WI38 (cell line): ENCODE data around the gene BRSK2.

Source experiments
- H3K4me3 ChIP-seq: 2 replicates; pipeline ENCODE4 v1.5.1; 2011; ENCODE audit warnings: low read depth, mild to moderate bottlenecking, control low read depth, low read length
- TF ChIP-seq, protein P1 (sequence below): IDR thresholded peaks from 2 replicates; pipeline ENCODE4 v1.5.1; 2012; ENCODE audit warnings: low read depth, mild to moderate bottlenecking, control low read depth, low read length

BRSK2 gene

DNA sequence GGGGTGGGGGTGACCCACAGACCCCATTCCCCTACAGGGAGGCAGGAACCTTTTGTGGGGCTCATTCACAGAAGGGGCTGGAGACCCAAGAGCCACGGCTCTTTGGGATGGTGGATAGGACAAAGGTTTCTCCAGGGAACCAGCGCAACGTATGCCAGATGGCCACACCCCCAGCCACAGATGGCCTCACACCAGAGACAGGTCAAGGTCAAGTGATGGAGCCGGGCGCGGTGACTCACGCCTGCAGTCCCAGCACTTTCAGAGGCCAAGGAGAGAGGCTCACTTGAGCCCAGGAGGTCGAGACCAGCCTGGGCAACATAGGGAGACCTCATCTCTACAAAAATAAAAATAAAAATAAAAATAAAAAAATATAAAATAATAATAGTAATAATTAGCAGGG lies 17.1 kb upstream of the BRSK2 start:
- TF ChIP-seq, protein P1, sequence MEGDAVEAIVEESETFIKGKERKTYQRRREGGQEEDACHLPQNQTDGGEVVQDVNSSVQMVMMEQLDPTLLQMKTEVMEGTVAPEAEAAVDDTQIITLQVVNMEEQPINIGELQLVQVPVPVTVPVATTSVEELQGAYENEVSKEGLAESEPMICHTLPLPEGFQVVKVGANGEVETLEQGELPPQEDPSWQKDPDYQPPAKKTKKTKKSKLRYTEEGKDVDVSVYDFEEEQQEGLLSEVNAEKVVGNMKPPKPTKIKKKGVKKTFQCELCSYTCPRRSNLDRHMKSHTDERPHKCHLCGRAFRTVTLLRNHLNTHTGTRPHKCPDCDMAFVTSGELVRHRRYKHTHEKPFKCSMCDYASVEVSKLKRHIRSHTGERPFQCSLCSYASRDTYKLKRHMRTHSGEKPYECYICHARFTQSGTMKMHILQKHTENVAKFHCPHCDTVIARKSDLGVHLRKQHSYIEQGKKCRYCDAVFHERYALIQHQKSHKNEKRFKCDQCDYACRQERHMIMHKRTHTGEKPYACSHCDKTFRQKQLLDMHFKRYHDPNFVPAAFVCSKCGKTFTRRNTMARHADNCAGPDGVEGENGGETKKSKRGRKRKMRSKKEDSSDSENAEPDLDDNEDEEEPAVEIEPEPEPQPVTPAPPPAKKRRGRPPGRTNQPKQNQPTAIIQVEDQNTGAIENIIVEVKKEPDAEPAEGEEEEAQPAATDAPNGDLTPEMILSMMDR, result no peak
- no peak overlapping the region for H3K4me3 ChIP-seq

DNA sequence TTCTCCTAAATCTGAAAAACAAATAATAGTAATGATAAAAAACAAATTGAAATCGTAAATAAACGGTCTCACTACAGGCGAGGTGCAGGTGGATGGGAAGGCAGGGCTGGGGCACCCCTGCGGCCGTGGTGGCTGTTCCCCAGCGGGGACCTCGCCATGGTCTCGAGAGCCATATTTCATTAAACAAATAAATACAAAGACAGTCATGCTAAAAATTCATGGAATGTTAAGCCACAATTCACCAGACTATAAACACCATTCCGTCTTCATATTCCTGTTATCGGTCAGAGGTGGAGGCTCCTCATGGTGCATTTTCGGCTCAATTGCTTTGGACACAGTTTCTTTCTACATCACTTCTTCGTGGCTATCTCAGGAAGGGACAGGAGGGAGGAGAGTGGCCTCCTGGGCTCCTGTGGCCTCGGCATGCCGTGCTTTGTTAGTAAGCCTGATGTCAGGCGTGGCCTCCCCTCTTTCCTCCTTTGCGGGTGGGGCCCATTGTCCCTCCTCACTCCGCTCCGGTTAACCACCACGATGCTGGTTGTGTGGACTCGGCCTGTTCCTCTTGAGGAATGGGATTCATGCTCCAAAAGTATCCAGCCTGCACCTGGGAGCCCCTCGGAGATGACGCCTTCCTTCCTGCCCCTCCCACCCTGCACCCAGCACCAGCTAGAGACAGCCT lies 16.1 kb upstream of the BRSK2 start:
- TF ChIP-seq, protein P1, result no peak
- H3K4me3 ChIP-seq, result no peak overlapping the region

DNA sequence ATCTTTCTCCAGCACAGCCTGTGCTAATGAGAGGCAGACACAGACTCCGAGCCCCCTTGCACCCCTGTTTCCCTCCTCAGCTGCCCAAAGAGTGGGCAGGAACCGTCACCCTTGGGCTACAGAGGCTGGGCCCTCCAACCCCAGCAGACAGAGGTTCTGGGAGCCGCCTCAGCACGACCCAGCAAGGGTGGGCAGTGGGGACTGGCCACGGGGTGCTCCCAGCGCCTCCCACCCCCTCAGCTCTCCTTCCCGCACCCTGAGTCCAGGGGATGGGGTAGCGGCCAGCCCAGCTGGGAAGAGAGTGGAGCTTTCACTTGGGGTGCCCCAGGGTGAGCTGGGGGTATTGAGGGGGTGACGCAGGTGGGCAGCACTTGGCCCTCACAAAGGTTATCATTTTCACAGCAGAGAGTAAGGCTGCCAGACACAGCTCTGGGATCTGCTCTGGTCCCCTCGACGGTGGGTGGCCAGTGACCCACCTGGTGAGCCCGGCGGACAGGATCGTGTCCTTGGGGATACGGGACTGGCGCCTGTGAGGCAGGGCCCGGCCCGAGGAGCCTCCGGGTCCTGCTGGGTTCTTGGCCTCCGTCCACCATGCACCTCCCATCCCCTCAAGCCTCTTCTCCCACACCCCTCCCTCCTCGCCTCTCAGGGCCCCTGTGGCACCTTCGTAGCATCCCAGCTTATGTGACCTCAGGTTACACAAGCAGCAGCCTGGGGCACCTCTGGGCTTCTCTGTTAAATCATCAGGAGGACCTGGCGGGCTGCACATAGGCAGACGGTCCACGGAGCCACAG lies 14.4 kb upstream of the BRSK2 start:
- H3K4me3 ChIP-seq, result no peak overlapping the region
- TF ChIP-seq, protein P1, result no peak

DNA sequence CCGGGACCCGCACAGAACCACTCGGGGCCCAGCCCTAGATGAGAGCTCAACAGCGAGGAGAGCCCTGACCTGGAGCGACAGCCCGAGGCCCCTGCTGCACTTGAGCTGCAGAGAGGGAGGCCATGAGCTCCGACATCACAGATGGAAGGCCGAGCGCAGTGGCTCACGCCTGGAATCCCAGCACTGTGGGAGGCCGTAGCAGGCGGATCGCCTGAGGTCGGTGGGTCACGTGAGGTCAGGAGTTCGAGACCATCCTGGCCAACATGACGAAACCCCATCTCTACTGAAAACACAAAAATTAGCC lies 13.8 kb upstream of the BRSK2 start:
- H3K4me3 ChIP-seq, result no peak overlapping the region
- TF ChIP-seq, protein P1, result no peak

DNA sequence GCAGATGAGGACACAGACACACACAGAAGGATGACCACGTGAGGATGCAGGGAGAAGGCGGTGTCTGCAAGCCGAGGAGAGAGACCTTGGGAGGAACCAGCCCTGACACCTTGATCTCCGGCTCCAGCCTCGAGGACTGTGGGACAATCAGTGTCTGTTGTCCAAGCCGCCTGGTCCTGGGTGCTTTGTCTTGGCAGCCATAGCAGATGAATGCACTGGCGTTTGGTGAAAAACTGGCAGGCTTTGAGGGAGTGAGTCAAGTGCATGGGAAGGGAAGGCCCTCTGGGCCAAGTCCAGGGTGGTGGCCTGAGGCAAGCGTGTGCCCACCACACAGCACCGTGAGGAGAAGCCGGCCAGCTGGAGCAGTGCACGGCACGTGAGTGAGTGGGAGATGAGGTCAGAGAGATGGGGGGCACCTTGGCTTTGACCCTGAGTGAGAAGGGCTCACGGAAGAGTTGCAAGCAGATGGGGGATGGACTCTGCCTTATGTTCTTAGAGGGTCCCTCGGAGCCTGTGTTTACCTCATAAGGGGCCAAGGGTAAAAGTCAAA lies 12.4 kb upstream of the BRSK2 start:
- no peak overlapping the region for H3K4me3 ChIP-seq
- TF ChIP-seq, protein P1, result no peak

DNA sequence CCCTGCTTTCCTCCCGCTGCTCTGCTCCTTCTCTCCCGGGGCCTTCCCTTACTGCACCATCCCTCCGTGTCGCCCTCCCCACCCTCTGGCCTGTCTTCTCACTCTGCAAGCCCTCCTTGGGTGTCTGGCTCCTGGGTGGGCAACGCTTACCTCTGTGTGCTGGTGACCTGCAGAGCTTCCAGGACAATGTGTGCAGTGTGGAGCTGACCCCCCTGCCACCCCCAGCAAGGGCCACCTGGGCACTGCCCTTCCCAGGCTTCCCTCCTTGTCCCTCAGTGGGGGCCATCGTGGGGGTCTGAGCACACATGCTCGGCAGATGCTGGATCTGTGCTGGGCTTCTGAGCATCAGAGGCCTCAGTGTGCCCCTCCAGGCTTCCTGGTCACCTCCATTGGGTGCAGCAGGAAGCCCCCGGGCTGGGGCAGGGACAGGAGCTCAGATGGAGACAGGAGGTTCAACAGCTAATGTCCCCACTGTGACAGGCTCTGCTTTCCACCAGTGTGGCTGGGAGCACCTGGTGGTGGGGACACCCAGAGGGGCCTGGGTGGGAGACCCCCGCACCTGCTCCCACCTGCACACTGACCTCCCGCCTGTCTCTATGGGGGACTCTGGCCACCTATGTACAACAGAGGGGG lies 7.8 kb upstream of the BRSK2 start:
- TF ChIP-seq, protein P1, result no peak
- no peak overlapping the region for H3K4me3 ChIP-seq

DNA sequence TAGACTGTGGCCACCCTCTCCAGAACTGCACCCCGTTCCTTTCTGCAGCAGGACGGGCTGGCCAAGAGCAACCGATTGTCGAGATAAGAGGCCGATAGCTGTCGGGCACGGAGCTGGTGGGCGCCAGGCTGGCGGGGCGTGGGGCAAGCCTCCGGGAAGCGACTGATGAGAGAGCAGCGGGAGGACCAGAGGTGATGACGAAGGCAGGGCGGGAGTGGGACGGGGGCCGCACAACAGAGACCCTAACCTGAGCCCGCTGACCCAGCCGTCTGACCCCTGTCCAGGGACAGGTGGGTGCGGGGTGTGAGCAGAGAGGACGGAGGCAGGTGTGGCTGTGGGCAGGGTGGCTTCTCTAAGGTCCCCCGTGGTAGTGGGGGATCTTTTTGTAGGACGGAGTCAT lies 7.3 kb upstream of the BRSK2 start:
- H3K4me3 ChIP-seq, result no peak overlapping the region
- TF ChIP-seq, protein P1, result no peak
